HUES48 (cell line): Measurements from ENCODE around the gene CCS.

Source experiments
- H3K27ac ChIP-seq: one replicate; pipeline ENCODE4 v1.7.0; 2013; ENCODE audit warnings: low read depth, low read length, inconsistent platforms
- H3K27me3 ChIP-seq: 2 replicates; pipeline ENCODE4 v1.6.1; 2013; ENCODE audit warnings: mild to moderate bottlenecking, low read length; ENCODE audit not compliant: control insufficient read depth, insufficient read depth
- H3K36me3 ChIP-seq: 2 replicates; pipeline ENCODE4 v1.6.1; 2013; ENCODE audit warnings: low read length; ENCODE audit not compliant: control insufficient read depth, insufficient read depth
- H3K4me1 ChIP-seq: 2 replicates; pipeline ENCODE4 v1.6.1; 2013; ENCODE audit warnings: mild to moderate bottlenecking, low read length; ENCODE audit not compliant: control insufficient read depth, insufficient read depth
- H3K4me3 ChIP-seq: 2 replicates; pipeline ENCODE4 v1.5.1; 2013; ENCODE audit warnings: mild to moderate bottlenecking, low read depth, low read length
- H3K9ac ChIP-seq: 2 replicates; pipeline ENCODE4 v1.6.1; 2013; ENCODE audit warnings: mild to moderate bottlenecking, low read depth, low read length, moderate library complexity
- H3K9me3 ChIP-seq: 2 replicates; pipeline ENCODE4 v1.6.1; 2013; ENCODE audit warnings: low read length; ENCODE audit not compliant: control insufficient read depth, insufficient read depth

The CCS gene

DNA sequence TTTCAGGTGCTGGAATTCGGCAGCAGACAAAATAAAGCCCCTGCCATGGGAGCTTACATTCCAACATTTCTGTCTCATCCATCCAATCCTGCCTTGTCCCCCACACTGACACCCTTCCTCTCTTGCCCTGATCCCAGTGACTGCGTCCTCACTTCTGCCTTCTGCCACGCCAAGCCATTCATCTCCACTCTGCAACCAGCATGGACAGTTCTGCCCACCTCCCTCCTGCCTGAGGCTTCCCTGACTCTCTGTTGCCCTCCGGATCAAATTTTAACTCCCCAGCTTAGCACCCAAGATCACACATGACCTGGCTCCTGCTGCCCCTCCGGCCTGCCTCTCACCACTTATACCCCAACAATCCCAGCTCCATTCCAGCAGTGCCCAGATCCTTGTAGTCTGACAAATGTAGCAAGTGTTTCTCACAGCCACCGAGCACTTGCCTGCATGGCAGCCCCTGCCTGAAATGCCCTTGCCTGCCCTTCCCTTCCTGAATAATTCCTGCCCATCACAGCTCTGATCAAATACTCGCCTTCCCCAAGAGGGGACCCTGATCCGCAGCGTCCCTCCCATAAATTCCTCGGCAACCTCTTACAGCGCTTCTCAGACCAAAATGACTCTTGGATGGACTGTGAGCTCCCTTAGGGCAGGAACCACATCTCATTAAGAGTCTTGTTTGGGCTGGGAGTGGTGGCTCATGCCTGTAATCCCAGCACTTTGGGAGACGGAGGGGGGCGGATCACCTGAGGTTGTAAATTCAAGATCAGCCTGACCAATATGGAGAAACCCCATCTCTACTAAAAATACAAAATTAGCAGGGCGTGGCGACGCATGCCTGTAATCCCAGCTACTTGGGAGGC lies 44.0 kb upstream of the CCS start:
- H3K9me3 ChIP-seq = no peaks in the 10 kb centered on the region
- no peak overlapping the region for H3K9ac ChIP-seq
- H3K4me1 ChIP-seq = peaks cover 12% of the 10 kb centered on the region; the same call in 1 of the 2 replicates
- no peaks in the 10 kb centered on the region; the same call in 1 of the 2 replicates for H3K27me3 ChIP-seq
- no peak overlapping the region for H3K27ac ChIP-seq
- no peaks in the 10 kb centered on the region for H3K36me3 ChIP-seq
- no peak overlapping the region for H3K4me3 ChIP-seq

- H3K27me3 ChIP-seq = no peaks in the 10 kb centered on the region; the same call in 1 of the 2 replicates
- no peaks in the 10 kb centered on the region for H3K9me3 ChIP-seq
- no peak overlapping the region for H3K9ac ChIP-seq
- H3K27ac ChIP-seq = no peak overlapping the region
- peaks cover 12% of the 10 kb centered on the region; the same call in 1 of the 2 replicates for H3K4me1 ChIP-seq
- no peak overlapping the region for H3K4me3 ChIP-seq
- H3K36me3 ChIP-seq = no peaks in the 10 kb centered on the region
These were observed 43.3 kb upstream of the CCS start for GRCh38 chr11:66549696-66550095.

DNA sequence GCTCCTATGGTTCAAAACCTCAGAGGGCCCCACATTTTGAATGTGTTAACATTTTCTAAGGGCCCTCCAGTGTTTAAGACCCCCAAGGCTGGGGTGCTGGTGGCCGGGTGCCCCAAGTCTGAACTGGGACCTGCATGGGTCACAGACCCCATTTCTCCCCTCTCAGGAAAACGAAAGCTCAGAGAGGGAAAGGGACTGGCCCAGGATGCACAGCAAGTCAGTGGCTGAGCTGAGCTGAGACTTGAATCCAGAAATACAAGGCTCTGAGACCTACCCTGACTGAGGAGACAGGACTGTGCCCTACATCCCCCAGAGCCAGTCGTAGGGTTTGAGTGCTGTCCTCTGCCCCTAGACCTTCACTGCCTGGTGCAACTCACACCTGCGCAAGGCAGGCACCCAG lies 42.1 kb upstream of the CCS start:
- no peak overlapping the region for H3K4me3 ChIP-seq
- peaks cover 9% of the 10 kb centered on the region; the same call in 1 of the 2 replicates for H3K4me1 ChIP-seq
- no peak overlapping the region for H3K9ac ChIP-seq
- no peak overlapping the region for H3K27ac ChIP-seq
- H3K36me3 ChIP-seq = no peaks in the 10 kb centered on the region; the same call in 1 of the 2 replicates
- no peaks in the 10 kb centered on the region for H3K9me3 ChIP-seq
- no peaks in the 10 kb centered on the region; the same call in 1 of the 2 replicates for H3K27me3 ChIP-seq

GRCh38 chr11:66554602-66555001 lies 38.4 kb upstream of the CCS start:
- Histone ChIP-seq H3K27ac (no peak overlapping the region), H3K27me3 (no peaks in the 10 kb centered on the region; the same call in 1 of the 2 replicates), H3K9me3 (no peaks in the 10 kb centered on the region), H3K9ac (no peak overlapping the region), H3K4me3 (no peak overlapping the region), H3K4me1 (no peaks in the 10 kb centered on the region), H3K36me3 (peaks cover 13% of the 10 kb centered on the region; the same call in 1 of the 2 replicates)

GRCh38 chr11:66555416-66555815 lies 37.6 kb upstream of the CCS start:
- Histone ChIP-seq H3K9ac (no peak overlapping the region), H3K36me3 (peaks cover 17% of the 10 kb centered on the region), H3K4me3 (no peak overlapping the region), H3K27ac (no peak overlapping the region), H3K9me3 (no peaks in the 10 kb centered on the region), H3K27me3 (no peaks in the 10 kb centered on the region), H3K4me1 (no peaks in the 10 kb centered on the region)

- H3K9me3 ChIP-seq = no peaks in the 10 kb centered on the region
- no peak overlapping the region for H3K27ac ChIP-seq
- H3K36me3 ChIP-seq = peaks cover 24% of the 10 kb centered on the region
- no peaks in the 10 kb centered on the region for H3K4me1 ChIP-seq
- H3K27me3 ChIP-seq = no peaks in the 10 kb centered on the region
- no peak overlapping the region for H3K9ac ChIP-seq
- no peak overlapping the region for H3K4me3 ChIP-seq
These were observed 36.9 kb upstream of the CCS start for GRCh38 chr11:66556086-66556485.

- no peak overlapping the region for H3K4me3 ChIP-seq
- no peaks in the 10 kb centered on the region for H3K27me3 ChIP-seq
- H3K9me3 ChIP-seq = no peaks in the 10 kb centered on the region
- H3K27ac ChIP-seq = no peak overlapping the region
- no peak overlapping the region for H3K9ac ChIP-seq
- no peaks in the 10 kb centered on the region for H3K4me1 ChIP-seq
- H3K36me3 ChIP-seq = peaks cover 41% of the 10 kb centered on the region
These were observed 35.2 kb upstream of the CCS start for GRCh38 chr11:66557733-66558326.

- H3K27me3 ChIP-seq = no peaks in the 10 kb centered on the region
- no peak overlapping the region for H3K9ac ChIP-seq
- H3K27ac ChIP-seq = no peak overlapping the region
- no peak overlapping the region for H3K4me3 ChIP-seq
- H3K36me3 ChIP-seq = peaks cover 46% of the 10 kb centered on the region
- no peaks in the 10 kb centered on the region for H3K9me3 ChIP-seq
- no peaks in the 10 kb centered on the region for H3K4me1 ChIP-seq
These were observed 33.7 kb upstream of the CCS start for GRCh38 chr11:66559142-66559865.

- Histone ChIP-seq H3K27ac (no peak overlapping the region), H3K9me3 (no peaks in the 10 kb centered on the region), H3K4me3 (no peak overlapping the region), H3K27me3 (no peaks in the 10 kb centered on the region), H3K9ac (no peak overlapping the region), H3K4me1 (no peaks in the 10 kb centered on the region), H3K36me3 (peaks cover 46% of the 10 kb centered on the region)
These were observed 32.9 kb upstream of the CCS start for GRCh38 chr11:66559866-66560676.

- Histone ChIP-seq H3K4me1 (no peaks in the 10 kb centered on the region), H3K9me3 (no peaks in the 10 kb centered on the region), H3K36me3 (peaks cover 46% of the 10 kb centered on the region), H3K9ac (no peak overlapping the region), H3K4me3 (no peak overlapping the region), H3K27ac (no peak overlapping the region), H3K27me3 (no peaks in the 10 kb centered on the region)
These were observed 31.6 kb upstream of the CCS start for GRCh38 chr11:66561178-66561974.
